ENCODE results near the gene C9orf43.

- TF ChIP-seq CTCF (conservative IDR thresholded peaks at IDR 0.05 in 1 of 2, IDR thresholded peaks at IDR 0.05 in 1 of 2; ENCODE audit: extremely low read depth in 1 of 2, insufficient read depth in 1 of 2, low read depth in 1 of 2, low read length in 2 of 2) (no peak), EZH2 (IDR thresholded peaks at IDR 0.05; ENCODE audit: borderline replicate concordance, low read length) (no peak)
Measured at GRCh38 chr9:113474360-113475028, 63.9 kb downstream of the C9orf43 start.

All from mammary epithelial cell (primary cell).